K562 (cell line): ENCODE measurements around the gene PTCRA. TPM values are rescaled to one million over a fixed set of nuclear protein-coding genes. Genes with fewer than 3 reads are reported as not detected.
A peak's percentile ranks its signal among the peaks of the same experiment; 100 is the strongest.

Experiments used
- ATAC-seq: fragments of 200-7000 bp; cut with Tn5 transposase; 3 replicates; pipeline ENCODE4 v1.9.1; 2020; ENCODE audit warnings: moderate library complexity
- BruUV-seq: library from RNA; stranded (reverse); fragments of 400-500 nt; replicated peaks from 2 replicates; lab custom pipeline; 2021; lab: Mats Ljungman, UMichigan
- CTCF ChIA-PET: fragments of 300-600 bp; formaldehyde crosslinking; extraction: SDS; loops from one replicate; lab custom pipeline; 2021; ENCODE audit warnings: low intra/inter-chr PET ratio; lab: Yijun Ruan, JAX
- POLR2A ChIA-PET: fragments of 300-600, 350-650 bp; sonication (Branson Sonifier 250); formaldehyde crosslinking; extraction: SDS; loops from one replicate; lab custom pipeline; 2021; ENCODE audit warnings: antibody characterized with exemption, inconsistent platforms; lab: Yijun Ruan, JAX
- DNase-seq, 4 experiments: peaks; one replicate each; pipeline versions ENCODE4 v3.0.0 to v3.0.0-alpha.2; 2011 to 2018; ENCODE audit warnings: low spot score in 3 of 4, mixed read lengths in 3 of 4; ENCODE audit errors: extremely low read depth in 1 of 4
- FAIRE-seq: peaks from 2 replicates; lab custom pipeline; 2011; peaks lifted over from hg19 to GRCh38; lab: Jason Lieb, UNC
- H2AFZ ChIP-seq: 2 replicates; pipeline ENCODE4 v1.6.0; 2011; ENCODE audit warnings: low read depth, low read length, control low read depth, inconsistent platforms
- H3K27ac ChIP-seq: fragments of 200-600 bp; 3 replicates; pipeline ENCODE4 v1.8.0; 2011; ENCODE audit warnings: low read depth, mild to moderate bottlenecking, control low read depth, inconsistent platforms, low read length, moderate library complexity, mixed read lengths; ENCODE audit errors: extremely low read depth
- H3K27me3 ChIP-seq, 2 experiments: fragments of 300-600 bp in 1 of 2; 2 replicates in 1 of 2; 3 replicates in 1 of 2; pipeline versions ENCODE4 v1.6.0 to v1.8.0; 2011; ENCODE audit warnings: inconsistent platforms in 2 of 2, low read length in 2 of 2, mild to moderate bottlenecking in 1 of 2, mixed read lengths in 1 of 2, moderate library complexity in 1 of 2; ENCODE audit not compliant: control insufficient read depth in 2 of 2, insufficient read depth in 2 of 2
- H3K36me3 ChIP-seq: fragments of 300-600 bp; 3 replicates; pipeline ENCODE4 v1.8.0; 2011; ENCODE audit warnings: mild to moderate bottlenecking, low read length, inconsistent platforms; ENCODE audit not compliant: control insufficient read depth, insufficient read depth
- H3K4me1 ChIP-seq, 2 experiments: fragments of 200-600 bp in 1 of 2; replicated peaks in 1 of 2; 2 replicates in 1 of 2; 3 replicates in 1 of 2; pipeline versions ENCODE4 v1.5.1 to v1.8.0; 2011; ENCODE audit warnings: inconsistent platforms in 2 of 2, low read length in 2 of 2, mild to moderate bottlenecking in 1 of 2, mixed read lengths in 1 of 2, moderate library complexity in 1 of 2; ENCODE audit not compliant: control insufficient read depth in 2 of 2, insufficient read depth in 2 of 2
- H3K4me2 ChIP-seq: 2 replicates; pipeline ENCODE4 v1.6.1; 2011; ENCODE audit warnings: low read length, control low read depth, inconsistent platforms, mixed read lengths; ENCODE audit not compliant: insufficient read depth
- H3K4me3 ChIP-seq: fragments of 200-600 bp; sonication (generic), shearing (Covaris generic); 2 replicates; pipeline ENCODE4 v1.5.1; 2016; ENCODE audit warnings: control low read depth, inconsistent platforms
- H3K79me2 ChIP-seq: fragments of 200-600 bp; 3 replicates; pipeline ENCODE4 v1.8.0; 2011; ENCODE audit warnings: low read length, inconsistent platforms; ENCODE audit not compliant: control insufficient read depth, insufficient read depth
- H3K9ac ChIP-seq, 2 experiments: 2 replicates each; pipeline versions ENCODE4 v1.6.0 to v1.6.1; 2011; ENCODE audit warnings: low read depth in 2 of 2, low read length in 2 of 2, control low read depth in 1 of 2, inconsistent platforms in 1 of 2, mild to moderate bottlenecking in 1 of 2, mixed read lengths in 1 of 2; ENCODE audit not compliant: insufficient read depth in 1 of 2
- H3K9me1 ChIP-seq: one replicate; pipeline ENCODE4 v1.6.0; 2011; ENCODE audit warnings: inconsistent platforms, mild to moderate bottlenecking, low read length, moderate library complexity; ENCODE audit not compliant: control insufficient read depth, insufficient read depth
- H3K9me3 ChIP-seq: replicated peaks from 2 replicates; pipeline ENCODE4 v1.5.1; 2011; ENCODE audit warnings: low read depth, low read length, inconsistent platforms; ENCODE audit not compliant: control insufficient read depth, insufficient read depth
- H4K20me1 ChIP-seq: replicated peaks from 2 replicates; pipeline ENCODE4 v1.6.1; 2011; ENCODE audit warnings: low read length, inconsistent platforms, mixed read lengths; ENCODE audit not compliant: control insufficient read depth, insufficient read depth
- BRCA1 ChIP-seq, 2 experiments: fragments of 450-650 bp in 1 of 2; sonication (generic) in 1 of 2; formaldehyde crosslinking in 1 of 2; IDR thresholded peaks; 2 replicates each; pipeline versions ENCODE4 v1.5.0 to v1.6.1; 2017 to 2020; ENCODE audit warnings: mild to moderate bottlenecking in 1 of 2, missing genetic modification reagents in 1 of 2
- GTF2A2 ChIP-seq: IDR thresholded peaks from 2 replicates; pipeline ENCODE4 v1.6.1; 2016; ENCODE audit warnings: mild to moderate bottlenecking, missing genetic modification characterization, missing compliant biosample characterization
- HDAC6 ChIP-seq: IDR thresholded peaks from 2 replicates; pipeline ENCODE4 v1.6.1; 2012; ENCODE audit warnings: low read depth, mild to moderate bottlenecking, control low read depth, inconsistent platforms, low read length, moderate library complexity
- NFE2 ChIP-seq: IDR thresholded peaks from 2 replicates; pipeline ENCODE4 v1.6.1; 2014; ENCODE audit warnings: antibody characterized with exemption, low read depth
- SLC30A9 ChIP-seq: fragments of 250-450 bp; sonication (Bioruptor Pico); IDR thresholded peaks from 2 replicates; pipeline ENCODE4 v1.8.0; 2022; ENCODE audit warnings: mild to moderate bottlenecking, moderate library complexity
- TRIM24 ChIP-seq, 2 experiments: fragments of 450-650 bp; IDR thresholded peaks; 2 replicates each; pipeline ENCODE4 v1.6.1; 2016
- ZNF184 ChIP-seq: sonication (generic); formaldehyde crosslinking; IDR thresholded peaks from 2 replicates; pipeline ENCODE4 v1.5.0; 2020; ENCODE audit warnings: missing genetic modification reagents
- WGBS: fragments of 100-300 bp; shearing (Covaris generic); methylation state at CpG from one replicate; pipeline ENCODE4 v1.1.6; 2016; ENCODE audit warnings: low coverage, mixed read lengths; ENCODE audit not compliant: insufficient coverage; ENCODE audit errors: missing lambda C conversion rate; 5-methylcytosine and 5-hydroxymethylcytosine counted together
- in situ Hi-C: fragments of 300-500 bp; cut with MboI; formaldehyde crosslinking; loops from 4 replicates; pipeline ENCODE4 v1.15.0; 2018; ENCODE audit warnings: inconsistent platforms, mixed read lengths
- intact Hi-C: fragments of 100-400 bp; cut with micrococcal nuclease; formaldehyde crosslinking; loops from 2 replicates; pipeline ENCODE4 v1.14.2; 2022
- polyA plus RNA-seq, 8 experiments: library from polyadenylated mRNA; depleted of rRNA in 4 of 8; stranded (reverse) in 5 of 8; unstranded in 3 of 8; fragments of >200 nt; fragmentation: Nextera tagmentation in 2 of 8; fragmentation: Illumina TruSeq in 1 of 8; extraction: Ambion mirVana in 2 of 8; extraction: Trizol in 1 of 8; gene quantifications; 2 replicates each; pipeline versions ENCODE4 v1.2.1 to v1.2.3, GENCODE V29; 2011 to 2014; ENCODE audit warnings: inconsistent platforms in 1 of 8, missing spikeins in 1 of 8
- total RNA-seq, 7 experiments: library from RNA; depleted of rRNA in 6 of 7; stranded (reverse); fragments of >200 nt in 6 of 7; fragmentation: Illumina TruSeq in 2 of 7; extraction: Trizol in 2 of 7; gene quantifications; 2 replicates each; pipeline versions ENCODE4 v1.2.1 to v1.2.3, GENCODE V29; 2011 to 2021; ENCODE audit warnings: low replicate concordance in 1 of 7
- TF ChIP-seq, protein P1 (sequence below), 2 experiments: fragments of 450-650 bp in 1 of 2; IDR thresholded peaks; 2 replicates each; pipeline ENCODE4 v1.6.1; 2011 to 2017; ENCODE audit warnings: low read depth in 2 of 2, antibody characterized with exemption in 1 of 2, borderline replicate concordance in 1 of 2, low read length in 1 of 2, mild to moderate bottlenecking in 1 of 2, mixed read lengths in 1 of 2; ENCODE audit not compliant: control insufficient read depth in 1 of 2
- TF ChIP-seq, protein P2 (sequence below): IDR thresholded peaks from 3 replicates; pipeline ENCODE4 v1.6.1; 2011; ENCODE audit warnings: borderline replicate concordance, mild to moderate bottlenecking, moderate library complexity; ENCODE audit not compliant: insufficient read length; ENCODE audit errors: extremely low read depth

PTCRA gene
- total and polyA plus RNA-seq, 9 of the 15 experiments (the other 6 are each of a cell fraction or from before 2014, with no cell fraction given), result 0.21 TPM; not detected in 8

DNA sequence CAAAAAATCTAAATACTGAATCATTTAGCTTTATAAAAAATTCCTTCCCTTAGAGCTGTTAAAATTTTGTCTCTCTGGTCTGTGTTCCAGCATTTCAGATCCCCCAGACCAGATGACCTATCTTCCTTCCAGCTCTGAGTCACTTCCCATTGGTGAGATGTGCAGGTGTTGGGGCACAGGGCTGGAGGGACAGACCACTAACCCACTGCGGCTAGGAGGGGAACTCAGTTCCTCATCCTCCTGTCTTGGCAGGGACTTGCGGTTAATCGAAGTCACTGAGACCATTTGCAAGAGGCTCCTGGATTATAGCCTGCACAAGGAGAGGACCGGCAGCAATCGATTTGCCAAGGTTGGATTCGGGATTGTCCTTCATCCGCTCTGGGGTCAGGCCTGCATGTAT, 19.5 kb downstream of the PTCRA start:
- no TSS peak for BruUV-seq
- FAIRE-seq (no peak), DNase-seq (peak in 2 of 4 experiments; percentile 26 to 32), ATAC-seq (no peak)
- H3K79me2 ChIP-seq, result peaks cover 35% of the 10 kb centered on the region
- no peak overlapping the region for H3K4me2 ChIP-seq
- H3K9ac ChIP-seq, result peak overlapping the region in 1 of 2 experiments; percentile 52; a peak in 1 of 4 replicates
- H2AFZ ChIP-seq, result no peak overlapping the region
- H4K20me1 ChIP-seq, result no peaks in the 10 kb centered on the region; the same call in 1 of the 2 replicates
- TF ChIP-seq HDAC6 (no peak), GTF2A2 (tag) (no peak)
- H3K36me3 ChIP-seq, result peaks cover 78% of the 10 kb centered on the region
- H3K27ac ChIP-seq, result no peak overlapping the region
- no peaks in the 10 kb centered on the region for H3K9me3 ChIP-seq
- no peaks in the 10 kb centered on the region for H3K27me3 ChIP-seq
- intact Hi-C loops (no loop called here), in situ Hi-C loops (no loop called here)
- CTCF ChIA-PET, result no interaction called here
- POLR2A ChIA-PET, result no interaction called here
- H3K9me1 ChIP-seq, result no peaks in the 10 kb centered on the region
- H3K4me1 ChIP-seq, result peaks cover 9 to 11% of the 10 kb centered on the region in 2 experiments; a peak in 4 of 5 replicates
- no peak overlapping the region for H3K4me3 ChIP-seq
- 97% methylated on average over 6 of the region's 7 CpGs for WGBS

DNA sequence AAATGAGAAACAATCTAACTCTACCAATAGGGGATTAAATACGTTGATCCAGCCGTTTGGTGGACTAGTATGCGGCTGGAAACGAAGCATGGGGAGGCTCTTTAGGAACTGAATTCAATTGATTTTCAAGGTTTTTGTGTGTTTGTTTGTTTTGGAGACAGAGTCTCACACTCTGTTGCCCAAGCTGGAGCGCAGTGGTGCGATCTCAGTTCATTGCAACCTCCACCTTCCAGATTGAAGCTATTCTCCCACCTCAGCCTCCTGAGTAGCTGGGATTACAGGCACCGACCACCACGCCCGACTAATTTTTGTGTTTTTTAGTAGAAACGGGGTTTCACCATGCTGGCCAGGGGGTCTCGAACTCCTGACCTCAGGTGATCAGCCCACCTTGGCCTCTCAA, 20.5 kb downstream of the PTCRA start:
- Histone ChIP-seq H3K36me3 (peaks cover 84% of the 10 kb centered on the region), H4K20me1 (no peaks in the 10 kb centered on the region; the same call in 1 of the 2 replicates), H3K9me3 (no peaks in the 10 kb centered on the region), H3K27me3 (no peaks in the 10 kb centered on the region), H3K4me3 (no peak overlapping the region), H3K4me1 (peaks cover under 1 to 2% of the 10 kb centered on the region in 2 experiments; a peak in 3 of 5 replicates), H3K79me2 (peaks cover 25% of the 10 kb centered on the region), H2AFZ (no peak overlapping the region), H3K27ac (no peak overlapping the region), H3K4me2 (no peak overlapping the region), H3K9me1 (no peaks in the 10 kb centered on the region), H3K9ac (no peak overlapping the region)
- ChIA-PET CTCF (no interaction called here), POLR2A (interaction anchor here (0.8 kb wide), 1 partner anchor 33 kb away, joined by 3 read pairs; no protein-coding TSS in a partner anchor)
- BruUV-seq, result no TSS peak
- no peak for FAIRE-seq
- no peak for ATAC-seq
- no peak for DNase-seq
- WGBS, result 85% methylated on average over 11 of the region's 11 CpGs
- in situ Hi-C loops, result no loop called here
- intact Hi-C loops, result no loop called here
- TF ChIP-seq TRIM24 (IDR thresholded peaks at IDR 0.05) (no peak), NFE2 (no peak), BRCA1 (IDR thresholded peaks at IDR 0.05) (no peak), BRCA1 (CRISPR knock-in tag; IDR thresholded peaks at IDR 0.05) (no peak), SLC30A9 (CRISPR knock-in tag) (no peak), ZNF184 (CRISPR knock-in tag) (no peak)
- TF ChIP-seq, protein P1, sequence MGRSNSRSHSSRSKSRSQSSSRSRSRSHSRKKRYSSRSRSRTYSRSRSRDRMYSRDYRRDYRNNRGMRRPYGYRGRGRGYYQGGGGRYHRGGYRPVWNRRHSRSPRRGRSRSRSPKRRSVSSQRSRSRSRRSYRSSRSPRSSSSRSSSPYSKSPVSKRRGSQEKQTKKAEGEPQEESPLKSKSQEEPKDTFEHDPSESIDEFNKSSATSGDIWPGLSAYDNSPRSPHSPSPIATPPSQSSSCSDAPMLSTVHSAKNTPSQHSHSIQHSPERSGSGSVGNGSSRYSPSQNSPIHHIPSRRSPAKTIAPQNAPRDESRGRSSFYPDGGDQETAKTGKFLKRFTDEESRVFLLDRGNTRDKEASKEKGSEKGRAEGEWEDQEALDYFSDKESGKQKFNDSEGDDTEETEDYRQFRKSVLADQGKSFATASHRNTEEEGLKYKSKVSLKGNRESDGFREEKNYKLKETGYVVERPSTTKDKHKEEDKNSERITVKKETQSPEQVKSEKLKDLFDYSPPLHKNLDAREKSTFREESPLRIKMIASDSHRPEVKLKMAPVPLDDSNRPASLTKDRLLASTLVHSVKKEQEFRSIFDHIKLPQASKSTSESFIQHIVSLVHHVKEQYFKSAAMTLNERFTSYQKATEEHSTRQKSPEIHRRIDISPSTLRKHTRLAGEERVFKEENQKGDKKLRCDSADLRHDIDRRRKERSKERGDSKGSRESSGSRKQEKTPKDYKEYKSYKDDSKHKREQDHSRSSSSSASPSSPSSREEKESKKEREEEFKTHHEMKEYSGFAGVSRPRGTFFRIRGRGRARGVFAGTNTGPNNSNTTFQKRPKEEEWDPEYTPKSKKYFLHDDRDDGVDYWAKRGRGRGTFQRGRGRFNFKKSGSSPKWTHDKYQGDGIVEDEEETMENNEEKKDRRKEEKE (IDR thresholded peaks at IDR 0.05; ENCODE audit: borderline replicate concordance in 1 of 2, control insufficient read depth in 1 of 2, low read depth in 2 of 2, low read length in 1 of 2), result no peak
- TF ChIP-seq, protein P2, sequence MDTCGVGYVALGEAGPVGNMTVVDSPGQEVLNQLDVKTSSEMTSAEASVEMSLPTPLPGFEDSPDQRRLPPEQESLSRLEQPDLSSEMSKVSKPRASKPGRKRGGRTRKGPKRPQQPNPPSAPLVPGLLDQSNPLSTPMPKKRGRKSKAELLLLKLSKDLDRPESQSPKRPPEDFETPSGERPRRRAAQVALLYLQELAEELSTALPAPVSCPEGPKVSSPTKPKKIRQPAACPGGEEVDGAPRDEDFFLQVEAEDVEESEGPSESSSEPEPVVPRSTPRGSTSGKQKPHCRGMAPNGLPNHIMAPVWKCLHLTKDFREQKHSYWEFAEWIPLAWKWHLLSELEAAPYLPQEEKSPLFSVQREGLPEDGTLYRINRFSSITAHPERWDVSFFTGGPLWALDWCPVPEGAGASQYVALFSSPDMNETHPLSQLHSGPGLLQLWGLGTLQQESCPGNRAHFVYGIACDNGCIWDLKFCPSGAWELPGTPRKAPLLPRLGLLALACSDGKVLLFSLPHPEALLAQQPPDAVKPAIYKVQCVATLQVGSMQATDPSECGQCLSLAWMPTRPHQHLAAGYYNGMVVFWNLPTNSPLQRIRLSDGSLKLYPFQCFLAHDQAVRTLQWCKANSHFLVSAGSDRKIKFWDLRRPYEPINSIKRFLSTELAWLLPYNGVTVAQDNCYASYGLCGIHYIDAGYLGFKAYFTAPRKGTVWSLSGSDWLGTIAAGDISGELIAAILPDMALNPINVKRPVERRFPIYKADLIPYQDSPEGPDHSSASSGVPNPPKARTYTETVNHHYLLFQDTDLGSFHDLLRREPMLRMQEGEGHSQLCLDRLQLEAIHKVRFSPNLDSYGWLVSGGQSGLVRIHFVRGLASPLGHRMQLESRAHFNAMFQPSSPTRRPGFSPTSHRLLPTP, result no peak
